ENCODE measurements around the gene RNF144B.
"Not testable (repeated sequence)": the region's sequence is repeated elsewhere in the genome, so short reads cannot be mapped to it uniquely, and the experiment has no call there.

Gene RNF144B

GRCh38 chr6:18392346-18392877 is 5.3 kb downstream of the RNF144B start:
- no peak for DNase-seq (ENCODE audit: low read depth, low spot score)
- in situ Hi-C loops (cut with HindIII; ENCODE audit: low sequenced_read_pairs), result no loop called here
- TF ChIP-seq CTCF (IDR thresholded peaks at IDR 0.05; ENCODE audit: low read depth, low read length), result no peak
- no peak overlapping the region for H3K4me3 ChIP-seq (ENCODE audit: low read depth, low read length)

- H3K4me3 ChIP-seq (ENCODE audit: low read depth, low read length), result no peak overlapping the region
- in situ Hi-C loops (cut with HindIII; ENCODE audit: low sequenced_read_pairs), result no loop called here
- no peak for DNase-seq (ENCODE audit: low read depth, low spot score)
- no peak for TF ChIP-seq CTCF (IDR thresholded peaks at IDR 0.05; ENCODE audit: low read depth, low read length)
These were observed 6.5 kb downstream of the RNF144B start for GRCh38 chr6:18393698-18394097.

- DNase-seq (ENCODE audit: low read depth, low spot score), result no peak
- no peak overlapping the region for H3K4me3 ChIP-seq (ENCODE audit: low read depth, low read length)
- in situ Hi-C loops (cut with HindIII; ENCODE audit: low sequenced_read_pairs), result no loop called here
- no peak for TF ChIP-seq CTCF (IDR thresholded peaks at IDR 0.05; ENCODE audit: low read depth, low read length)
These were observed 8.2 kb downstream of the RNF144B start for GRCh38 chr6:18395177-18395855.

GRCh38 chr6:18395856-18396197 is 8.7 kb downstream of the RNF144B start:
- in situ Hi-C loops (cut with HindIII; ENCODE audit: low sequenced_read_pairs), result no loop called here
- no peak for TF ChIP-seq CTCF (IDR thresholded peaks at IDR 0.05; ENCODE audit: low read depth, low read length)
- H3K4me3 ChIP-seq (ENCODE audit: low read depth, low read length), result no peak overlapping the region
- no peak for DNase-seq (ENCODE audit: low read depth, low spot score)

GRCh38 chr6:18397701-18398100 is 10.6 kb downstream of the RNF144B start:
- in situ Hi-C loops (cut with HindIII; ENCODE audit: low sequenced_read_pairs), result no loop called here
- TF ChIP-seq CTCF (IDR thresholded peaks at IDR 0.05; ENCODE audit: low read depth, low read length), result no peak
- DNase-seq (ENCODE audit: low read depth, low spot score), result no peak
- H3K4me3 ChIP-seq (ENCODE audit: low read depth, low read length), result no peak overlapping the region

GRCh38 chr6:18398225-18398624 is 11.1 kb downstream of the RNF144B start:
- H3K4me3 ChIP-seq (ENCODE audit: low read depth, low read length); in situ Hi-C loops (cut with HindIII; ENCODE audit: low sequenced_read_pairs); DNase-seq (ENCODE audit: low read depth, low spot score): not testable (repeated sequence)

GRCh38 chr6:18400831-18401446 is 13.8 kb downstream of the RNF144B start:
- no peak overlapping the region for H3K4me3 ChIP-seq (ENCODE audit: low read depth, low read length)
- in situ Hi-C loops (cut with HindIII; ENCODE audit: low sequenced_read_pairs), result no loop called here
- no peak for TF ChIP-seq CTCF (IDR thresholded peaks at IDR 0.05; ENCODE audit: low read depth, low read length)
- peak; percentile 70 for DNase-seq (ENCODE audit: low read depth, low spot score)

GRCh38 chr6:18404965-18405364 is 17.8 kb downstream of the RNF144B start:
- DNase-seq (ENCODE audit: low read depth, low spot score); in situ Hi-C loops (cut with HindIII; ENCODE audit: low sequenced_read_pairs); H3K4me3 ChIP-seq (ENCODE audit: low read depth, low read length): not testable (repeated sequence)

Data from astrocyte of the spinal cord (primary cell).